RWPE2 (cell line): ENCODE measurements around the gene COPS9.
A peak's percentile ranks its signal among the peaks of the same experiment; 100 is the strongest.

Experiments
- ATAC-seq: fragments of 200-7000 bp; cut with Tn5 transposase; 3 replicates; pipeline ENCODE4 v1.9.1; 2021; ENCODE audit warnings: low read depth
- DNase-seq: peaks from one replicate; pipeline ENCODE4 v3.0.0-alpha.2; 2020; ENCODE audit warnings: low spot score
- H3K27ac ChIP-seq: fragments of 450-650 bp; 2 replicates; pipeline ENCODE4 v1.5.1; 2017; ENCODE audit warnings: mild to moderate bottlenecking; ENCODE audit not compliant: poor library complexity, severe bottlenecking
- H3K27me3 ChIP-seq: fragments of 250-450 bp; sonication (Bioruptor Pico); 2 replicates; pipeline ENCODE4 v1.5.1; 2021; ENCODE audit warnings: mild to moderate bottlenecking, moderate library complexity; ENCODE audit not compliant: insufficient read depth, poor library complexity, severe bottlenecking
- H3K36me3 ChIP-seq: fragments of 250-450 bp; sonication (Bioruptor Pico); 2 replicates; pipeline ENCODE4 v1.5.1; 2020; ENCODE audit warnings: low read depth, mild to moderate bottlenecking, moderate library complexity
- H3K4me1 ChIP-seq: fragments of 250-450 bp; sonication (Bioruptor Pico); 2 replicates; pipeline ENCODE4 v1.5.1; 2021; ENCODE audit warnings: mild to moderate bottlenecking, moderate library complexity; ENCODE audit not compliant: insufficient read depth, poor library complexity, severe bottlenecking
- H3K4me3 ChIP-seq: fragments of 250-450 bp; sonication (Bioruptor Pico); 2 replicates; pipeline ENCODE4 v1.5.1; 2021; ENCODE audit warnings: mild to moderate bottlenecking, moderate library complexity; ENCODE audit not compliant: severe bottlenecking
- H3K9me3 ChIP-seq: fragments of 250-450 bp; sonication (Bioruptor Pico); 2 replicates; pipeline ENCODE4 v1.5.1; 2021; ENCODE audit warnings: mild to moderate bottlenecking, moderate library complexity; ENCODE audit not compliant: severe bottlenecking
- CTCF ChIP-seq: fragments of 450-650 bp; IDR thresholded peaks from one replicate; pipeline ENCODE4 v1.5.1; 2017; ENCODE audit warnings: mild to moderate bottlenecking, moderate library complexity; ENCODE audit not compliant: poor library complexity, severe bottlenecking

The COPS9 gene

GRCh38 chr2:240163844-240164574 is 27.9 kb upstream of the COPS9 start:
- ATAC-seq: no peak
- Histone ChIP-seq H3K4me3 (no peak overlapping the region), H3K27me3 (peaks cover 3% of the 10 kb centered on the region), H3K27ac (no peak overlapping the region), H3K4me1 (no peaks in the 10 kb centered on the region), H3K36me3 (no peaks in the 10 kb centered on the region), H3K9me3 (no peaks in the 10 kb centered on the region)
- no peak for DNase-seq
- TF ChIP-seq CTCF: no peak

GRCh38 chr2:240162939-240163714 is 27.0 kb upstream of the COPS9 start:
- no peak overlapping the region for H3K4me3 ChIP-seq
- ATAC-seq (no peak), DNase-seq (peak; percentile 33)
- no peaks in the 10 kb centered on the region for H3K36me3 ChIP-seq
- no peaks in the 10 kb centered on the region for H3K9me3 ChIP-seq
- H3K4me1 ChIP-seq: no peaks in the 10 kb centered on the region
- TF ChIP-seq CTCF: no peak
- H3K27me3 ChIP-seq: peaks cover 3% of the 10 kb centered on the region
- no peak overlapping the region for H3K27ac ChIP-seq

- peak; percentile 28 for DNase-seq
- no peak overlapping the region for H3K27ac ChIP-seq
- H3K36me3 ChIP-seq: no peaks in the 10 kb centered on the region
- no peaks in the 10 kb centered on the region for H3K9me3 ChIP-seq
- peaks cover 3% of the 10 kb centered on the region for H3K27me3 ChIP-seq
- no peak for ATAC-seq
- no peak for TF ChIP-seq CTCF
- no peaks in the 10 kb centered on the region for H3K4me1 ChIP-seq
- H3K4me3 ChIP-seq: no peak overlapping the region
Measured at GRCh38 chr2:240162531-240162930, 26.4 kb upstream of the COPS9 start.

- peaks cover 3% of the 10 kb centered on the region for H3K27me3 ChIP-seq
- H3K9me3 ChIP-seq: no peaks in the 10 kb centered on the region
- ATAC-seq (no peak), DNase-seq (peak; percentile 9)
- no peak overlapping the region for H3K27ac ChIP-seq
- no peaks in the 10 kb centered on the region for H3K4me1 ChIP-seq
- TF ChIP-seq CTCF: no peak
- H3K4me3 ChIP-seq: no peak overlapping the region
- no peaks in the 10 kb centered on the region for H3K36me3 ChIP-seq
Measured at GRCh38 chr2:240162032-240162431, 25.9 kb upstream of the COPS9 start.
